NOMO-1 treated with dmso at 0.1 percent for 144 hours (cell line): ENCODE data around the gene TEX54.

Experiments used
- DNase-seq: peaks from one replicate; lab custom pipeline; 2025; ENCODE audit not compliant: unreplicated experiment; lab: John Stamatoyannopoulos, UW

TEX54 gene

DNA sequence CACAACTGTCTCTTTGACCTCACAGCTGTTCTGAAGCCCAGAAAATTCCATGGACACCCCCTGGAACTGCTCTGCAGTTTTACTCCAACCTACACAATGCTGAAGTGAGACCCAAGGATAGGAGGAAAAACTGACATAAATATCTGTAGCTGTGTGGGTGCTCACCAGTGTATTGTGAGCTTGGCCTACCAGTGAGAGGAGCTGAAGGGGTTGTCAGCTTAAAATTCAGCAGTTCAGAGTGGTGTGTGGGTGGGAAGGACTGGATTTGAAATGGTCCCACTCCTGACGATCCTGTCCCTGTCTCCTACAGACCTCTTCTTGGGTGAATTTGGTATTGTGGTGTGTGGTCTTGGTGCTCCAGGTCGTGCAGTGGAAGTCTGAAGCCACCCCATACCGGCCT is 43.1 kb downstream of the TEX54 start:
- DNase-seq = no peak

DNA sequence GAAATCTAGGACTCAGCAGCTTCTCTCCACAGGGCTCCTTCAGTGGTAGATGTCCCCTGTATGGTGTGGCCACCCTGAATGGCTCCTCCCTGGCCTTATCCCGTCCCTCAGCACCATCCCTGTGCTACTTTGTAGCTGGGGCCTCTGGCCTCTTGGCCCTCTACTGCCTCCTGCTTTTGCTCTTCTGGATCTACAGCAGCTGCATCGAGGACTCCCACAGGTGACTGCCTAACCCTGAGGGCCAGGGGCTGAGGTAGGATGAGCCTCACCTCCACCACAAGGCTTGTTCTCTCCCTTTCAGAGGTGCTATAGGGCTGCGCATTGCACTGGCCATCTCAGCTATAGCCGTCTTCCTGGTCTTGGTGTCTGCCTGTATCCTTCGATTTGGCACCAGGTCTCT is 43.6 kb downstream of the TEX54 start:
- no peak for DNase-seq

DNA sequence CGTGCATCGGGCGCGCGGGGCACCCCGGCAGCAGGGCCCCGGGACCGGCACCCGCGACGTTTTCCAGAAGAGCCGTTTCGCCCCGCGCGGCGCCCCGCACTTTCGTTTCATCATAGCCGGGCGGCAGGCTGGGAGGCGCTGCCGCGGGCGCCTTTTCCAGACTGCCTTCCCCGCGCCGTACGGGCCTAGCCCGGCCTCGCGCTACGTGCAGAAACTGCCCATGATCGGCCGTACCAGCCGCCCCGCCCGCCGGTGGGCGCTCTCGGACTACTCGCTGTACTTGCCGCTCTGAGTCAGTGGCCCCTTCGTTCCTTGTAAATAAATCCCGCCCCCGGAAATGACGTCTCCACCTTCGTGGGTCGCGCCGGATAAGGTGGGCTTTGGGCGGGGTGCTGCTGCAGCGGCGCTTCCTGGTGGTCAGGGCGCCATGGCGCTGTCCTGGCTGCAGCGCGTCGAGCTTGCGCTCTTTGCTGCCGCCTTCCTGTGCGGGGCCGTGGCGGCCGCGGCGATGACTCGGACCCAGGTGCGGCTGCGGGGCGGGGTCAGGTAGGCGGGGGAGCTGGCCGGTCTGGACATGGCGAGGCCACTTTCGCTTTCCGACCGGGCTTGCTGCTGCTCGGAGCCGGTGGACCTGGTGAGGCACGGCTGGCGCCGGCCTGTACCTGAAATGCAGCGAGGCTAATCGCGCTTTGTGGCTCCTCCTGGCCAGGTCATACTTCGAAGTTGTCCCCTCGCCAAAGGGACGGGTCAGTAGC is 45.5 kb downstream of the TEX54 start, which contains the start of gene TMEM179B:
TMEM179B (plus strand) TSS at position 398 of the 755 bp plus-strand sequence; CDS start at position 428, 30 bp downstream.
- DNase-seq = peak; percentile 97

DNA sequence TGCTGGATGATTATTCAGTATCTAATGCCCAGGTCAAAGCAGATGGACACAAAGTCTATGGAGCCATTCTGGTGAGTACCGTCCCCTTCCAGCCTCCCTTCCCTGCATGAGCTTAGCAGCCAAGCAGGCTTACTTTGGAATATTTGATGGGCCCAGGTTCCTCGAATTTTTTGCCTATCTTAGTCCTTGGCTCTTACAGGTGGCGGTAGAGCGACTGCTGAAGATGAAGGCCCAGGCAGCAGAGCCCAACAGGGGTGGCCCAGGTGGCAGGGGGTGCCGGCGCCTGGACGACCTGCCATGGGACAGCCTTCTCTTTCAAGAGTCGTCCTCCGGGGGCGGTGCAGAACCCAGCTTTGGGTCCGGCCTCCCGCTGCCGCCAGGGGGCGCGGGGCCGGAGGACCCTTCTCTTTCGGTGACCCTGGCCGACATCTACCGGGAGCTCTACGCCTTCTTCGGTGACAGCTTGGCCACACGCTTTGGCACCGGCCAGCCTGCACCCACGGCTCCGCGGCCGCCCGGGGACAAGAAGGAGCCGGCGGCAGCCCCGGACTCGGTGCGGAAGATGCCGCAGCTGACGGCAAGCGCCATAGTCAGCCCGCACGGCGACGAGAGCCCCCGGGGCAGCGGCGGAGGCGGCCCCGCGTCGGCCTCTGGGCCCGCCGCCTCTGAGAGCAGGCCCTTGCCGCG is 46.2 kb downstream of the TEX54 start:
- DNase-seq = peak; percentile 76

DNA sequence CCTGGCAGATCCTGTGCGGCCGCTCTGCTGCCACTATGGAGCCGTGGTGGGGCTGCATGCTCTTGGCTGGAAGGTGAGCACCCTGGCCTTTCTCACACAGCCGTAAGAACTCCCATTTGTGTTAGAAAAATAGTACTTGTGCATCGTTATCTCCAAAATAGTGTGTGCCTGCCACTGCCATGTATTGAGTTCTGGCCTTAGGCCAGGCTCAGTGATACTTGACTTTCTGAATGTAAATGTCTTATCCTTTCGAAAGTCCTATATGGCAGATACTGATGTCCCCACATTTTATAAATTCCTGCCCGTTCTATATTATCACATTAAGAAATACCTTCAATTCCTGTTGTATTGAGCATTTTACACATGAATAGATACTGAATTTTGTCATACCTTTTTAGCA is 49.9 kb downstream of the TEX54 start:
- no peak for DNase-seq
